ENCODE data around the gene TCIRG1. TPM values are rescaled to one million over a fixed set of nuclear protein-coding genes. Genes with fewer than 3 reads are reported as not detected.
A peak's percentile ranks its signal among the peaks of the same experiment; 100 is the strongest.

The TCIRG1 gene
- polyA plus RNA-seq, 2 of the 4 experiments (the other 2 are of a cell fraction), result 36.3 to 120 TPM

- TF ChIP-seq SREBF2 (IDR thresholded peaks at IDR 0.05), result no peak
- TF ChIP-seq NR3C1 (IDR thresholded peaks at IDR 0.05), result no peak
- no peak for TF ChIP-seq RARB (CRISPR knock-in tag; IDR thresholded peaks at IDR 0.05)
- TF ChIP-seq HOXB5 (CRISPR knock-in tag; IDR thresholded peaks at IDR 0.05), result peak; percentile 97
- no peak for TF ChIP-seq HDAC2 (IDR thresholded peaks at IDR 0.05)
- no peak for TF ChIP-seq USF2 (IDR thresholded peaks at IDR 0.05)
- no peak for TF ChIP-seq EP300 (IDR thresholded peaks at IDR 0.05)
- peak; percentile 27; the same call in 1 of the 2 replicates for TF ChIP-seq MAX (IDR thresholded peaks at IDR 0.05)
- no peak for TF ChIP-seq CEBPB (IDR thresholded peaks at IDR 0.05)
Observed at GRCh38 chr11:68030318-68031143, 8.3 kb upstream of the TCIRG1 start, which contains the start of gene NDUFS8 (continued).

- Histone ChIP-seq H3K4me3 (peak overlapping the region; percentile 94), H3K9me3 (no peaks in the 10 kb centered on the region), H3K27ac (peak overlapping the region; percentile 94 to 98), H3K4me2 (peak overlapping the region; percentile 88), H3K4me1 (peaks cover 62% of the 10 kb centered on the region)
- ChIA-PET CTCF (interaction anchor here (1.1 to 1.3 kb wide), 3 partner anchors 9 to 75 kb away, joined by 3 to 4 read pairs (median 3); no protein-coding TSS in a partner anchor), POLR2A (interaction anchor here (1.8 to 2.5 kb wide), 2 partner anchors 18 to 21 kb away, joined by 16 read pairs; partner anchors contain the start of gene ALDH3B1)
- no peak for DNase-seq (ENCODE audit: low read depth in 1 of 2, low spot score in 1 of 2)
- peak; percentile 1 to 2; a peak in 3 of 6 replicates for ATAC-seq
- no peak for FAIRE-seq
- WGBS (ENCODE audit: missing lambda C conversion rate), result 7% methylated on average over 10 of the region's 10 CpGs
- TF ChIP-seq CHD4 (IDR thresholded peaks at IDR 0.05; ENCODE audit: borderline replicate concordance) (no peak), MAX (IDR thresholded peaks at IDR 0.05) (no peak), MYC (IDR thresholded peaks at IDR 0.05; ENCODE audit: borderline replicate concordance, low read length) (no peak), MAFK (IDR thresholded peaks at IDR 0.05; ENCODE audit: partially characterized antibody) (no peak), NPAS2 (CRISPR knock-in tag; IDR thresholded peaks at IDR 0.05; ENCODE audit: borderline replicate concordance) (no peak), PBX3 (IDR thresholded peaks at IDR 0.05) (no peak), TFCP2L1 (CRISPR knock-in tag; IDR thresholded peaks at IDR 0.05) (no peak), RCOR1 (IDR thresholded peaks at IDR 0.05; ENCODE audit: low read depth, low read length) (no peak), HES2 (IDR thresholded peaks at IDR 0.05) (no peak), RNF2 (IDR thresholded peaks at IDR 0.05; ENCODE audit: borderline replicate concordance, low read depth) (no peak), ESRRA (IDR thresholded peaks at IDR 0.05; ENCODE audit: borderline replicate concordance, low read length) (no peak), NFE2L2 (conservative IDR thresholded peaks at IDR 0.05; ENCODE audit: low read length) (no peak), BHLHE40 (IDR thresholded peaks at IDR 0.05; ENCODE audit: low read depth, low read length) (no peak), KDM1A (IDR thresholded peaks at IDR 0.05; ENCODE audit: low read depth) (no peak), CEBPB (IDR thresholded peaks at IDR 0.05) (no peak), RARB (CRISPR knock-in tag; IDR thresholded peaks at IDR 0.05) (no peak), HMGXB4 (CRISPR knock-in tag; IDR thresholded peaks at IDR 0.05; ENCODE audit: borderline replicate concordance) (no peak)
Observed at GRCh38 chr11:68031144-68031464, 7.7 kb upstream of the TCIRG1 start.

Measured in A549 (cell line).